Stimulated activated naive CD8-positive, alpha-beta T cell treated with anti-CD3 and anti-CD28 coated beads, Interleukin-15, Interleukin-2, amounts not matched to agents 100 ng/mL and 50 ng/mL, for 24 hours (primary cell): ENCODE results near the gene CTNNA2.
"Not testable (repeated sequence)": the region's sequence is repeated elsewhere in the genome, so short reads cannot be mapped to it uniquely, and the experiment has no call there.

Source experiments
- H3K27ac Mint-ChIP-seq: one replicate; pipeline ENCODE4 v1.8.0; 2021; ENCODE audit warnings: mild to moderate bottlenecking, mixed read lengths
- H3K27me3 Mint-ChIP-seq: one replicate; pipeline ENCODE4 v1.8.0; 2021; ENCODE audit warnings: mixed read lengths
- H3K36me3 Mint-ChIP-seq: one replicate; pipeline ENCODE4 v1.8.0; 2021; ENCODE audit warnings: low read depth, mixed read lengths
- H3K4me1 Mint-ChIP-seq: one replicate; pipeline ENCODE4 v1.8.0; 2021; ENCODE audit warnings: low read depth, mixed read lengths
- H3K4me3 Mint-ChIP-seq: one replicate; pipeline ENCODE4 v1.8.0; 2021; ENCODE audit warnings: mild to moderate bottlenecking, mixed read lengths
- H3K9me3 Mint-ChIP-seq: one replicate; pipeline ENCODE4 v1.8.0; 2021; ENCODE audit warnings: mixed read lengths

The CTNNA2 gene

DNA sequence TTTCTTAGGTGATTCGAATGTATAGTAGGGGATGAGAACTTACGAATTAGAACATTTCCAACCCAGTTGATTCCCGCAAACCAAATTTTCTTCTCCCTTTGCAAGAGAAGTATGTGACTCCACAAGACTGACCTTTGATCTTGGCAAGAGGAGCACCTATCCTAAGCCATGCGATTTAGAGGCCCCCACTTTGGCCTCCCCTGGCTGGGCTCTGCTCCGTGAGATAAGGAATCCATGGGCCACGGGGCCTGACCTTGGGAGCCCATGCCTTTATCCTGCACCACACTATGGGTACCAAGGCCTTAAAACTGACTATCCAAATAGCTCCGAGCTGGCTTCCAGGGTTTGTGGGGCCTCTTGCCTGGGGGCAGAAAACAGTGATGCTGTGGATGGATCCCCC is 656.0 kb downstream of the CTNNA2 start:
- Mint-ChIP-seq H3K27me3 (no peaks in the 10 kb centered on the region), H3K27ac (no peak overlapping the region), H3K9me3 (peaks cover 14% of the 10 kb centered on the region), H3K4me3 (no peak overlapping the region), H3K4me1 (no peaks in the 10 kb centered on the region), H3K36me3 (no peaks in the 10 kb centered on the region)

DNA sequence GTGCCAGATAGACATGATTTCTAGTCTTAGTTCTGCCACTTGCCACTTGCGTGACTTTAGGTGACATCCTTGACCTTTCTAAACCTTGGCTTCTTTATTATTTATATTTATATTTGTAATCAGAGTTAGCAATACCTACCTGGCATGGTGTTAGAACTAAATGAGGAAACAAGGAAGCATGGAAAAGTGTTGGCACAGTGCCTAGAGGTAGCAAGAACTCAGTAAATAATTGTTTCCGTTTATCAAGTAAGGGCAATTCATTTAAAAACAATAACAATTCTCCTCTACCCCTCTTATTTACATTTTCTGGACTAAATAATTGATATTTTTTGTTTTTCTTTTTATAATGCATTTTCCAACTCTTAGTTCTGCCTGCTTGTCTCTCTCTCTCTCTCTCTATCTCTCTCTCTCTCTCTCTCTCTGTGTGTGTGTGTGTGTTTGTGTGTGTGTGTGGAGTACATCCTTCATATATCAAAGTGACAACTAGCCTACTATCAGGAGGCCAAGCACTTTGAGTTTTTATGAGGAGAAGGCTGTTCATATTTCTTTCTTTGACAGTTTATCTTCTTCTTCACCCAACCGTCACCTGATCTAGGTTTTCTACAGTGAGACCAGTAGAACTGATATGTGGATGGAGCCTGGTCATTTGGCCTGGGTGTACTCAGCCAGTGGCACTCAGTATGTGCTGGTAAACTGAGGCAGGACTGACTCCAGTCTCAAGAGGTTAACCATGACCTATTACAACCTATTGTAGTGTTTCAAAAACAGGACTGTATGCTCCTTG is 657.2 kb downstream of the CTNNA2 start:
- Mint-ChIP-seq H3K36me3 (no peaks in the 10 kb centered on the region), H3K27ac (no peak overlapping the region), H3K27me3 (no peaks in the 10 kb centered on the region), H3K9me3 (peaks cover 14% of the 10 kb centered on the region), H3K4me1 (no peaks in the 10 kb centered on the region), H3K4me3 (no peak overlapping the region)

DNA sequence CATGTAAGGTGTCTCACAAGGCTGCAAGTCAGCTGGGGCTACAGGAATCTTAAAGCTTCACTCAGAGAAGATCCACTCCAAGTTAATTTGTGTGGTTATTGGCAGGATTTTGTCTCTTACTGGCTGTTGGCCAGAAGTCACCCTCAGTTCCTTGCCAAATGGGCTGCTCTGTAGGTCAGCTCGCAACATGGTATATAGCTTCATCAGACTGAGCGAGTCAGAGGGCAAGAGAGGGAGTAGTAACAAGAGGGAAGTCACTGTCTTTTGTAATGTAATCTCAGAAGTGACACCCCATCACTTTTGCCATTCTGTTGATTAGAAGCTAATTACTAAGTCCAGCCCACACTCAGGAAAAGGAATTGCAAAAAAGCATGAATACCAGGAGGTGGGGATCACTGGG is 672.2 kb downstream of the CTNNA2 start:
- Mint-ChIP-seq H3K27me3 (no peaks in the 10 kb centered on the region), H3K4me1 (no peaks in the 10 kb centered on the region), H3K36me3 (no peaks in the 10 kb centered on the region), H3K4me3 (no peak overlapping the region), H3K9me3 (peaks cover 8% of the 10 kb centered on the region), H3K27ac (no peak overlapping the region)

DNA sequence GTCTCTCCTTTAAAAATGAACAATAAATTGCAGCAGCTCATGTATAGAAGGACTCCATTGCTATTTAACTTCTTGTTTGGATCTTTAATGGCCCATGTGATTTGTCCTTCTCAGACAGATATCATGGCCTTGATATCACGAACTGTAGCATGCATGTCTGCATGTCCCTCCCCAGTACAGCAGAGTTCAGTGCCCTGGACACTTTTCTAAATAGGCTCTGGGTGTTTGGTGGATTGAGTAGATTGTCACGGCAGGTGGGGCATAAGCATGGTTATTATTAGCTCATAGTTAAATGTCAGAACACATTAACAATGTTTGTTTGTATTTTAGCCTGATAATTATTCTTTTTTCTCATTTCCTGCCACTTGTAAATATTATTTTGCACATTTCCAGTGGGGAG is 673.4 kb downstream of the CTNNA2 start:
- Mint-ChIP-seq H3K4me1 (no peaks in the 10 kb centered on the region), H3K36me3 (no peaks in the 10 kb centered on the region), H3K27me3 (no peaks in the 10 kb centered on the region), H3K27ac (no peak overlapping the region), H3K9me3 (no peaks in the 10 kb centered on the region), H3K4me3 (no peak overlapping the region)

DNA sequence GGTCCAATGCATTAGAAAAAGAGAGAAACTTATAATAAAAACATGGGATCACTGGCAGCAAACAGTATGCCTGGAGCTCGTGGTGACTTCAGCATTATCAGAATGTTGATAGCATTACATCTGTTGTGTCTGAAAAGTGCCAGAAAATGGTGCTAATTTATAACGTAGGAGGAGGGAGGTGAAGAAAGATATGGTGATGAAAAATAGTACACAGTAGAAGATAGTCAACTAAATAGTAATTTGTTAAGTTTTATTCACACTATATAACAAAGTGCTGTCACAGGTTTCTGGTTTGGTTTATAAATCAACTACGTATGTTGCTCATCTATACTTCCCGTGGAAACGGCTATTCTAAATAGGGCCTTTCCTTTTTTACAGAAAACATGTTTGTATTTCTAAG is 674.3 kb downstream of the CTNNA2 start:
- H3K4me3 Mint-ChIP-seq, result no peak overlapping the region
- H3K27ac Mint-ChIP-seq, result no peak overlapping the region
- H3K36me3 Mint-ChIP-seq, result no peaks in the 10 kb centered on the region
- H3K9me3 Mint-ChIP-seq, result no peaks in the 10 kb centered on the region
- no peaks in the 10 kb centered on the region for H3K27me3 Mint-ChIP-seq
- no peaks in the 10 kb centered on the region for H3K4me1 Mint-ChIP-seq

DNA sequence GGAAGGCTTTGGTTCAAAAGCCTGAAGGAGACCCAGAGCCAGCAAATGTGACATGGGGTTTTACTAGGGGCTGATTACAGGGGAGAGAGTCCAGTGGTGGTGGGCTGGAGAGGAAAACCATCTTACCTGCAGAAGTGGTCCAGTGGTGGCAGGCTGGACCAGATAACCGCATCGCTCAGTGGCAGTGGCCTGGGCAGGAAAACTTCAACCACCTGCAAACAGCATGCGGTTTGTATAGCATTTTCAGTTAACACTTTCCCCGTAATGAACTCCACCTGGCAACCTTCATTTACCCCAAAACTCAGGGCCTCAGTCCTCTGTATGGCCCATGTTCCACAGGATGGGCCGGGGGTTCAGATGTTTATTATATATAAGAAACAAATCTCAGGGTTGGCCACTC is 677.3 kb downstream of the CTNNA2 start:
- H3K27me3 Mint-ChIP-seq, result no peaks in the 10 kb centered on the region
- no peaks in the 10 kb centered on the region for H3K9me3 Mint-ChIP-seq
- H3K4me3 Mint-ChIP-seq, result no peak overlapping the region
- H3K27ac Mint-ChIP-seq, result no peak overlapping the region
- no peaks in the 10 kb centered on the region for H3K4me1 Mint-ChIP-seq
- H3K36me3 Mint-ChIP-seq, result no peaks in the 10 kb centered on the region

DNA sequence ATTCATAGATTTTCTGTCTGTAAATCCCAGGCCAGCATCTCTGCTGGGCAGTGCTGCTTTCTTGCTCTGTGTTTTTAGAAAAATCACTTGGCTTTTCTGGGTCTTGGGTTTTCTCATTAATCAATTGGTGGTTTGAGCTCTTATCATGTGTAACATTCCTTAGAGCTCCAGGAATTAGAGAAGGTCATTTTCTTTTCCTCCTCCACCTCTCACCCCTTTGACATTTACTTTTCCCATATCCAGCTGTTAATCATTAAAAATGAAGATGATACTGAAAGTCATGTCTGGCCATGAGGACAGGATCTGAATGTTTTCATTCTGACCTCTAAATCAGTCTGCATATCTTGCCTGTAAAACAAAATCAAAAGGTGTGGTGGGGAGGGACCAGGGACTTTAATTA is 680.7 kb downstream of the CTNNA2 start:
- Mint-ChIP-seq H3K27me3 (no peaks in the 10 kb centered on the region), H3K36me3 (no peaks in the 10 kb centered on the region), H3K9me3 (peaks cover 6% of the 10 kb centered on the region), H3K4me3 (no peak overlapping the region), H3K4me1 (no peaks in the 10 kb centered on the region), H3K27ac (no peak overlapping the region)

DNA sequence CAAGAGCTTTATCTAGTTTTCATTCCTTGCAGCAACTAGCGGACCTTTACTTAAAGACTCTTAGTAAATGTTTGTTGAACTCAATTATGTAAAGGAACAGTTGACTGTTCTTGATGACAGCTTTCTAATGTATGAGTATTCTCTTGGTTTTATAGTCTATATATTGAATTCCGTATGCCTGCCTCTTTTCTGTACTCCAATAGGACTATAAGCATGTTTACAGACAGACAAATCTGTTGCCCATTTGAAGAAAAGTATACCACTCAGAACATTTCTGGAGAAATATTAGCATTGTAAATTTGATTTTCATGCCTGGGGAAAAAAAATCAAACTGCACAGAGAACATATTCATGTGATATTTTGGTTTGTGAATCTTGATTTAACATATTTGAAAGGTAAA is 682.2 kb downstream of the CTNNA2 start:
- Mint-ChIP-seq H3K27me3 (no peaks in the 10 kb centered on the region), H3K9me3 (peaks cover 8% of the 10 kb centered on the region), H3K4me1 (no peaks in the 10 kb centered on the region), H3K27ac (no peak overlapping the region), H3K36me3 (no peaks in the 10 kb centered on the region), H3K4me3 (no peak overlapping the region)

DNA sequence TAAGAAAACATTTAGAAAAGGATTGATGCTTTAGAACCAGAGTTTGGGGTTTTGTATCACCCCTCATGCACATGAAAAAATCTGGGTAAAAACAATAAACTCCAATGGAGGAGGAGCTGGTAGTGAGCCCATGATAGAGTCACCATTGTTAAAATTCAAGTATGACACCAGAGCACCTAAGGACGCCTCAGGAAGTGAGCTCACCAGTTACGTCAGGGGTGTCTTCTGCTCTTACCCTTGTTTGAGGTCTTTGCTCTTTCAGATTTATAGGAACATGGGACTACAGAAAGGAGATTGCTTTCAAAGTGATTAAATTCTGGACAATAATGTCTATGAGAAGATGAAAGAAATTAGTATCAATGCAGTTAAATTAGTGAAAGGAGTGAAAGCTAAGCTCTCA is 685.2 kb downstream of the CTNNA2 start:
- peaks cover 3% of the 10 kb centered on the region for H3K36me3 Mint-ChIP-seq
- no peaks in the 10 kb centered on the region for H3K4me1 Mint-ChIP-seq
- peaks cover 4% of the 10 kb centered on the region for H3K27me3 Mint-ChIP-seq
- no peak overlapping the region for H3K27ac Mint-ChIP-seq
- H3K9me3 Mint-ChIP-seq, result peaks cover 19% of the 10 kb centered on the region
- no peak overlapping the region for H3K4me3 Mint-ChIP-seq

DNA sequence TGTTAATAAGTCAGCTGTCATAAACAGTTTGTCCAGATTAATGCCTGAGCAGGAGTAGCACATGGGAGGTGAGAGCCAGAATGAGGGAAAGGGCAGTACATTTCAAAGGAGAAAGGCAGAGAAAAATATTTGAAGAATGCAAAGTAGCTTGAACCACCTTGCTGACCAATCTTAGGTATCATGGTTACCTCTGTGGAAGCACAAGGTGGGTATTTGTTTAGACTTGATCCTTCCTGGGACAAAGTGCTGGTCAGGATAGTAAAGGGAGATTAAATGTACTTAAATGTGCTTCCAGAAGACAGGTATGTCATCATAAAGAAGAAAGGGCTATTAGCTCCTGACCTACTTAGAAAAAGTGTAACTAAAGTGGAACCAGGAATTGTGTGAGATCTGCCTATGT is 686.7 kb downstream of the CTNNA2 start:
- H3K27ac Mint-ChIP-seq, result no peak overlapping the region

DNA sequence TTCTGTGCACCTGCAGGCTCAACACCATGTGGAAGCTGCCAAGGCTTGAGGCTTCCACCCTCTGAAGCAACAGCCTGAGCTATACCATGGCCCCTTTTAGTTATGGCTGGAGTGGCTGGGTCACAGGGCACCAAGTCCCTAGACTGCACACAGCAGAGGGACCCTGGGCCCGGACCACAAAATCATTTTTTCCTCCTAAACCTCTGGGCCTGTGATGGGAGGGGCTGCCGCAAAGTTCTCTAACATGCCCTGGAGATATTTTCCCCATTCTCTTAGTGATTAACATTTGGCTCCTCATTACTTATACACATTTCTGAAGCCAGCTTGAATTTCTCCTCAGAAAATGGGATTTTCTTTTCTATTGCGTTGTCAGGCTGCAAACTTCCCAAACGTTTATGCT is 691.1 kb downstream of the CTNNA2 start:
- H3K27me3 Mint-ChIP-seq, H3K4me3 Mint-ChIP-seq, H3K4me1 Mint-ChIP-seq, H3K27ac Mint-ChIP-seq, H3K36me3 Mint-ChIP-seq: not testable (repeated sequence)
- H3K9me3 Mint-ChIP-seq, result peaks cover 21% of the 10 kb centered on the region

More for the DNA sequence above, 686.7 kb downstream of the CTNNA2 start:
- Mint-ChIP-seq H3K27me3 (peaks cover 4% of the 10 kb centered on the region), H3K4me3 (no peak overlapping the region), H3K4me1 (no peaks in the 10 kb centered on the region), H3K9me3 (peaks cover 21% of the 10 kb centered on the region), H3K36me3 (peaks cover 3% of the 10 kb centered on the region)

DNA sequence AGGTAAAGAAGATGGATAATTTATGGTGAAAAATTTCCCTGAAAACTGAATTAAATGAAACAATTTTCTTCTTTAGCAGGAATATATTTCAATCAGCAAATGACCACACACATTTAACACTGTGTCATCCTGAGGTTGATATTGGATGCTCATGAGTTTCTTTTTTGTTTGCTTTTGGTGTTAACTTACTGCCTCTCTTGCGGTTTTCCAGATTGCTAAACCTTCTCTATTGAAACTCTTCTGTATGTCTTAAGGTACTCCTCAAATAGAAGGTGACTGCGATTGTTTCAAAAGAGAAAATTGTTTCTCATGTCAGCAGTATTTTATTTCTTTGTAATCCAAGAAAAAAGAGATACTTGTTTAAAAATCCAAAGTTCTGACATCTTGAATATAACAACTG is 692.6 kb downstream of the CTNNA2 start:
- H3K4me1 Mint-ChIP-seq, result no peaks in the 10 kb centered on the region
- H3K4me3 Mint-ChIP-seq, result no peak overlapping the region

DNA sequence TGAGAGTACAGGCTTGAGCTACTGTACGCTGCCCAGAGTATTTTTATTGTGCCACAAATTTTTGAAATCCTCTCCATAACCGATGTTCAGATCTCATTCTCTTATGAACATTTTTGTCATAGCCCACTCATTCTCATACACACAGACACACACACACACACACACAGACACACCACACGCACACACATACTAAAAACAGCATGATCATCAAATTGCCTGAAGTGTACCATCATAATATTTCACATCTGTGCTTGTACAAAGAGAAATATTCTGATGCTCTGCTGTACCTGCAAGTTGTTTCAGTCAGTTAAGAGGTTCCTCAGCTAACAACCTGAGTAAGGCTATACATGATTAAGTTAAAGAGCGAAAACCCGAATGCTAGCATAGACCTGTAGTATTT is 696.6 kb downstream of the CTNNA2 start:
- Mint-ChIP-seq H3K4me3 (no peak overlapping the region), H3K4me1 (no peaks in the 10 kb centered on the region), H3K9me3 (peaks cover 8% of the 10 kb centered on the region), H3K36me3 (no peaks in the 10 kb centered on the region), H3K27ac (no peak overlapping the region), H3K27me3 (no peaks in the 10 kb centered on the region)

More for the DNA sequence above, 692.6 kb downstream of the CTNNA2 start:
- Mint-ChIP-seq H3K27ac (no peak overlapping the region), H3K36me3 (peaks cover 3% of the 10 kb centered on the region), H3K9me3 (peaks cover 21% of the 10 kb centered on the region), H3K27me3 (peaks cover 4% of the 10 kb centered on the region)

DNA sequence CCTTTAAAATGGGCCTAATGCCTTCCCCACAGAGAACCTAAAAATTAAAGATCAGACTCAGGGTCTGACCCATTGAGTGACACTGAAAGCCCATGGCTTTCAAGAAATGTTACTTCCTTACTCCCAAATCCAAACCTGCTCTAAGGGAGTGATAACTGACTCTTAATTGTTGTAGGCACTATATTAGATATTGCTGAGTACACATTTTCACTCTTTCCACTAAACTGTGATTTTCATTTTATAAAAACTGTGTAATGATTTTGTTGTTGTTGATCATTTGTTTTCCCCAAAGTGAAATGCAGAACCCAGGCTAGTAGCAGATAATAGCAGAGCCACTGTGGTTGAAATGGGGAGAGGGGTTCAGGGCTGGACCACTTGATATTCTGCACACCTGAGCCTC is 704.6 kb downstream of the CTNNA2 start:
- Mint-ChIP-seq H3K4me3 (no peak overlapping the region), H3K27me3 (no peaks in the 10 kb centered on the region), H3K4me1 (no peaks in the 10 kb centered on the region), H3K27ac (no peak overlapping the region), H3K9me3 (peaks cover 11% of the 10 kb centered on the region), H3K36me3 (no peaks in the 10 kb centered on the region)

DNA sequence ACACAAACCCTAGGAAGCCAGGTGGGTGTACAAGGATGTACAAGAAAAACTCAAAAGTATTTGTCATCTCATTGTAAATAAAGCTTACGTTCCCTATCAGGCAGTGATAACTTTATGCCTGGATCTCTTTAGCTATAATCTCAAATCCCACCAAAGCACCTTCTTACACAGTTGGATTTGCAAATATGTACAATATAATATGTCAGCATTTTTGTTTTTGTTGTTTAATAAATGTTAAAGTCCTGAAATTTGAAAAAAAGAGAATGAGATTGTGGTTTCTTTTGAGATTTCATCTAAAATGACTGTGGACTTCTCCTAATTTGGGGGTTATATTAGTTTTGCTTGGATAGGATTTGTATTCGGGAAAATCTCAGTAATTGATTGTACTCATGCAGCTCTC is 709.8 kb downstream of the CTNNA2 start:
- no peaks in the 10 kb centered on the region for H3K27me3 Mint-ChIP-seq
- peaks cover 5% of the 10 kb centered on the region for H3K9me3 Mint-ChIP-seq
- no peaks in the 10 kb centered on the region for H3K36me3 Mint-ChIP-seq
- no peaks in the 10 kb centered on the region for H3K4me1 Mint-ChIP-seq
- H3K27ac Mint-ChIP-seq, result no peak overlapping the region
- no peak overlapping the region for H3K4me3 Mint-ChIP-seq

DNA sequence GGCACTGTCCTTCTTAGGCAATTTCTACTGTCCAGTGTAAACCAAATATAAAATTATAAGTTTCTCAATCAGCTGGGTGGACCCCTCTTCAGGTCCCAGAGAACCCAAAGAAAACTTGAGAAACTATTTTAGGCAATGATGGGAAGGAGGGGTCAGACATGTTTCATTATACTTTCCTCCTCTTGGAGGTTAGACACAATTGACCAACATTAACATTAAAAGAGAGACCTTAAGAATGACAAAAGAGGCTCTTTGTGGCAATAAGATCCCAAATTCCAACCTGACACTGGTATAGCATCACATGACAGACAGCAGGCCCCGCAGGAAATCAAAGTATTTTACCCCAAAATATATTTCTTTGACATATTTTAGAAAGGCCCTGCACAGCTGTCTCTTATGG is 718.6 kb downstream of the CTNNA2 start:
- H3K36me3 Mint-ChIP-seq, result no peaks in the 10 kb centered on the region
- H3K4me1 Mint-ChIP-seq, result no peaks in the 10 kb centered on the region
- peaks cover 6% of the 10 kb centered on the region for H3K9me3 Mint-ChIP-seq
- H3K27ac Mint-ChIP-seq, result no peak overlapping the region
- no peak overlapping the region for H3K4me3 Mint-ChIP-seq
- no peaks in the 10 kb centered on the region for H3K27me3 Mint-ChIP-seq
